Natural killer cell treated with Interleukin-12 subunit alpha and Interleukin-12 subunit beta and Interleukin-15 and Interleukin-18, amount 100 ng/mL, for 72 hours (primary cell): ENCODE data around the gene GHRL. TPM values are rescaled to one million over a fixed set of nuclear protein-coding genes. Genes with fewer than 3 reads are reported as not detected.

Experiments used
- ATAC-seq, 2 donors: fragments of 150-1000 bp; cut with Tn5 transposase in 1 of 2; sonication (Bioruptor Pico), chemical (Tn5 transposase) in 1 of 2; 2 replicates each; pipeline ENCODE4 v1.10.0; 2021
- DNase-seq: peaks from one replicate; pipeline ENCODE4 v3.0.0; 2022; ENCODE audit warnings: low spot score
- H3K27ac Mint-ChIP-seq, 2 donors: 1 replicate in 1 of 2; 2 replicates in 1 of 2; pipeline ENCODE4 v1.8.0; 2022; ENCODE audit warnings: mixed read lengths in 2 of 2, mild to moderate bottlenecking in 1 of 2, moderate library complexity in 1 of 2
- H3K27me3 Mint-ChIP-seq, 2 donors: 1 replicate in 1 of 2; 2 replicates in 1 of 2; pipeline ENCODE4 v1.8.0; 2022; ENCODE audit warnings: mixed read lengths in 2 of 2
- H3K36me3 Mint-ChIP-seq: one replicate; pipeline ENCODE4 v1.8.0; 2022; ENCODE audit warnings: mixed read lengths
- H3K4me1 Mint-ChIP-seq, 2 donors: 1 replicate in 1 of 2; 2 replicates in 1 of 2; pipeline ENCODE4 v1.8.0; 2022; ENCODE audit warnings: low read depth in 2 of 2, mixed read lengths in 2 of 2, mild to moderate bottlenecking in 1 of 2
- H3K4me3 Mint-ChIP-seq: one replicate; pipeline ENCODE4 v1.8.0; 2022; ENCODE audit warnings: mixed read lengths
- H3K9me3 Mint-ChIP-seq: 2 replicates; pipeline ENCODE4 v1.8.0; 2022; ENCODE audit warnings: mixed read lengths
- total RNA-seq, 2 donors: library from RNA; stranded (reverse); gene quantifications; one replicate each; pipeline ENCODE4 v1.2.3, GENCODE V29; 2022

Gene GHRL
- total RNA-seq, 2 donors from 2014 or later, result 0.69 to 0.78 TPM

DNA sequence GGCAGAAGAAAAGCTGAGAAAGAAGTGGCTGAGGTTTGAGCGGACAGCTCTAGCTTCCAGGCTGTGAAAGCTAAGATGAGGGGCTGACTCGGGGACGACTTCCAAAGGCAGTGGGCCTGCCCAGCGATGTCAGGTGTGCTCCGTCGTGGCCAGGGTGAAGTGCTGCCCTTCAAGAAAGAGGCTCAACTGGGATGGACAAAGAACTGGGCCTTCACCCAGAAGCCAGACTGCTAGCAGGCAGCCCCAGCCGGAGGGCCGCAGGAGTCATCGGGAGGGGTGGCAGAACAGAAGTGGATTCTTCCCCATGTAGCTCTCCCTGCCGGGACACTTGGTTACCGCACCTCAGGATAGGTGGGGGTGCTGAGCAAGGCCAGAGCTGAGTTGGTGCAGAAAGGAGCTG, 41.3 kb upstream of the GHRL start:
- no peak for DNase-seq
- no peak for ATAC-seq
- Mint-ChIP-seq H3K9me3 (no peaks in the 10 kb centered on the region), H3K4me3 (no peak overlapping the region), H3K27me3 (peaks cover 7 to 9% of the 10 kb centered on the region in 2 donors), H3K27ac (peak overlapping the region in 1 of 2 donors; percentile 54), H3K4me1 (no peaks in the 10 kb centered on the region), H3K36me3 (no peaks in the 10 kb centered on the region)

DNA sequence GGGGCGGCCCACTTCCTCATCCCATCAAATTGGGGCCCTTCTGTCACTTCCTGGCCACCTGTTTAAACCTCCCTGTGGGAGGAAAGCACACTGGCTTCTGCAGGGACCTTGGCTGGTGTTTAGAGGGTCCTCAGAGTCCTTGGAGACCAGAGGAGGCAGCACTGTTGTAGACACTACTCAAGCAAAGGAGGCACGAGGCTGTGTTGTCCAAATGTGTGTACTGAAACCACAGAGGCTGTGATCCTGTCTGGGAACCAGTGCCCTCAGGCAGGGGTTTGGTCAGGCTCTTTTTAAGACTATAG, 40.6 kb upstream of the GHRL start:
- Mint-ChIP-seq H3K4me3 (no peak overlapping the region), H3K36me3 (no peaks in the 10 kb centered on the region), H3K27ac (peak overlapping the region in 1 of 2 donors; percentile 54), H3K4me1 (no peaks in the 10 kb centered on the region), H3K27me3 (peaks cover 12 to 16% of the 10 kb centered on the region in 2 donors), H3K9me3 (no peaks in the 10 kb centered on the region)
- no peak for ATAC-seq
- DNase-seq, result no peak

DNA sequence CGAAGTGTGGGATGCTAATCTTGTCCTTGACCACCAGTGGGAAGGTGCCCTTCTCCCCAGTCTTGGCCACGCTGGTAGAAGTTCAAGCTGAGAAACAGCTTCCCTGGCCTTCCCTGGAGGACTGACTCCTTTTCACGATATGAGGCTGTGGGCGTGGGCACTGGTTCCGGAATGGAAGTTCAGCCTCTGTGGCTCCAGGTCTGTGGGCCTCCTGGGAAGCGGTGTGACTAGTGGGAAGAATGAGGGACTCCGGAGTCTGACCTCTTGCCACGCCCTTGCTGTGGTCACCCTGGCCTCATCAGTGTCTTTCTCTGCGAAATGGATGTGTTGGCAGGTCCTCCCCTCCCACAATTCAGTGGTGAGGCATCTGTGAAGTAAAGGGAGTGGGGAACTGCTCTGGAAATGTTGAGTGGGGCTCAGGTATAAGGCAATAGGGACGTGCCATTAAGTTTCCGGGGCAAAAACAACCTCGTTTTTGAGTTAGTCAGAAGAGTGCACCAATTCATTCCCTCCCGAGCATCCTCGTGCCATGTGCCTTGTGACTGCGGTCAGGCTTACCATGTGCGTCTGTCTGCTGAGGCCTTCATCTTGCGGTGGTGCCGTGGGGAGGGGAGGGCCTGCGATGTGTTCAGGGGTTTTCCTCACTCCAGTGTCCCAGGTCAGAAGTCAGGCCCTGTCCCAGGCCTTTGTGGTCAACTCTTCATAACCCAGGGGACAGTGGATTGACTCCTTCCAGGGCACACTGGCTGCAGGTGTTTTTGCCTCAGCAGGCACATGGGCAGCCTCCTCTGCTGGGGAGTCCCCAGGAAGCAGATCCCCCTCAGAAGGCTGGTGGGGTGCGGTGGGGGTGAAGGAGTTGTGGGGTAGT, 40.0 kb upstream of the GHRL start:
- no peak for ATAC-seq
- Mint-ChIP-seq H3K27ac (no peak overlapping the region), H3K36me3 (no peaks in the 10 kb centered on the region), H3K27me3 (peaks cover 12 to 18% of the 10 kb centered on the region in 2 donors), H3K4me1 (no peaks in the 10 kb centered on the region), H3K9me3 (no peaks in the 10 kb centered on the region), H3K4me3 (no peak overlapping the region)
- DNase-seq, result no peak

DNA sequence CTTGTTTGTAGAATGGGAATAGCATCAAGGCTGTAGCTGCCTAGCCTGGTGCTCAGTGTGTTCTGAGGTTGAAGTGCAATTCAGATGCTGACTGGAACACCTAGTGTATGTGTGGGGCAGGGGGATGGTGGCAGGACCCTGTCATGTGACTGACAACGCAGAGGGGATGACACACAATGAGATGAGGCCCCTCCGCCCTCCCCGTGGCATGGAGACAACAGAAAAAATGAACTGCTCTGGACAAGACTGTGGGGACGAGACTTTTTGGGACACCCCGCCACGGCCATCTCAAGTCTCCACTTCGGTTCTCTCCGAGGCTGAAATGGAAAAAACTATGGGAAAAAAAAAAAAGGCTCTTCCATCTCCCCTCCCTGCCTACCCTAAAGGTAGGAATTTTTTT, 38.6 kb upstream of the GHRL start:
- no peak overlapping the region for H3K27ac Mint-ChIP-seq
- no peaks in the 10 kb centered on the region for H3K4me1 Mint-ChIP-seq
- no peaks in the 10 kb centered on the region for H3K36me3 Mint-ChIP-seq
- peaks cover 19 to 26% of the 10 kb centered on the region in 2 donors for H3K27me3 Mint-ChIP-seq
- no peak for DNase-seq
- no peak for ATAC-seq
- H3K9me3 Mint-ChIP-seq, result no peaks in the 10 kb centered on the region
- no peak overlapping the region for H3K4me3 Mint-ChIP-seq

DNA sequence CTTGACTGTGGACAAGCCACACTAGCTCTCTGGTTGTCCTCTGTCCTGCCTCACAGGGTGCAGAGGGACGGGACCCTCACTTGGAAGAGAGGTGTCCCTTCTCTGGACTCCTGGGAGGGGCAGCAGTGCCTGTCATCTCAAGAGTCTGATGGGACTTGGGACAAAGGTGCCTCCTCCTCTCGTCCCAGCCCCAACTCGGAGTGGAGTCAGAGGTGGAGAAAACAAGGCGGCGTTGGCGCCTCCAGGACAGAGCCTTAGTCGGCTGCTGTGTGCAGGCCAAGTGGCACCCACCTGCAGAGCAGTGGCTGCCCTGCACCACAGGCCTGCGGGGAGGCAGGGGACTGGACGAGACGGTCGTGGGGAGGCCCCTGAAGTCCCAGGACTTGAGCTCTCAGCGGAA, 37.6 kb upstream of the GHRL start:
- no peak for DNase-seq
- no peak for ATAC-seq
- Mint-ChIP-seq H3K36me3 (no peaks in the 10 kb centered on the region), H3K4me1 (no peaks in the 10 kb centered on the region), H3K27ac (no peak overlapping the region), H3K27me3 (peaks cover 22 to 29% of the 10 kb centered on the region in 2 donors), H3K9me3 (no peaks in the 10 kb centered on the region), H3K4me3 (no peak overlapping the region)

DNA sequence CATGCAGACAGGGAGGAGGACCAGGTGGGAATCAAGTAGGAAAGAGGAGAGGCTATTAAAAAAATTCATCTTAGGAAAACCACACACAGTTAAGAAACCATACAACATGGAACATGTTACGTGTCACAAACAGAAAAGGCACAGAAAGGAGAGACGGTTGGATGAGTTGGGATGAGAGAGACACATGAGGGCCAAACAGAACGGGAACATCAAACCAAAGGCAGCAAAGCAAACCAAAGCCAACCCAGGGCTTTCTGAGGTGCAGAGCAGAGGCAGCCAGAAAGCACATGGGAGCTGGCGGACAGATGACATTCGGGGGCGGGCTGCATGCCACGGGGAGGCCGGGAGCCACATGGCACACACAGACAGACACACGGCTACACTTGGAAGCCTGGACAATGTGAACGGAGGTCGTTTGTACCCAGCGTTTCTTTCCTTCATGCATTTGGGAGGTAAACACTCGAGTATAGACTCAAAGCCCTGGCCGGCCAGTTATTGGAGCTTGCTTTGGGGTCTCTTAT, 36.8 kb upstream of the GHRL start:
- Mint-ChIP-seq H3K9me3 (no peaks in the 10 kb centered on the region), H3K27me3 (peaks cover 29 to 31% of the 10 kb centered on the region in 2 donors), H3K27ac (no peak overlapping the region), H3K4me3 (no peak overlapping the region), H3K4me1 (no peaks in the 10 kb centered on the region), H3K36me3 (no peaks in the 10 kb centered on the region)
- ATAC-seq (no peak), DNase-seq (no peak)

DNA sequence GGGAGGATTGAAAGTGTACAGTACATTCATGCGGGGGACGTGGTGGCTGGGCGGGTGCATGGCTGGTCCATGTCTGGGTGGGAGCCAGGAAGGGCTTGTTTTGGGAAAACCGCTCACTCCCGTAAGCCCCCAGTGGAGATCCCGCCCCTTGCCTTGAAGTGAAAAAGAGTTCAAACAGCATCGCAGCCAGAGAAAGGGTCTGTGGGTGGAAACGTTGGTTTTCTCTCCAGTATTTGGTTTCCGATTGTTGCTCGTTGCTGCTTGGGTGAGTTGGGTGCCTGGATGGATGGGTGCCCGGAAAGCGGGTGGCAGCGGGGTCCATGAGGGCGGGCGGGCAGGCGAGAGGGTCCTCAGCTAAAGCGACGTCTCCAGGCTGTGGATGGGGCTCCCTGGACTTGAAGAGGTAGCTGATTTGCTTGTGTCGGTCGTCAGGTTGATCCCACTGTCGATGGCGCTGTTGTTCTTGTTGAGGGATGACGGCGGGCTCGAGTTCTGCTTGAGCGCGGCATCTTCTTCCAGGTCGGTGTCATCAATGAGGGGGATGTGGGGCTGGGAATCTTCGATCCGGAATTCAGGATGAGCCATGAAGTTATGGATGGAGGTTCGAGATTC, 35.8 kb upstream of the GHRL start:
- Mint-ChIP-seq H3K27me3 (peaks cover 31% of the 10 kb centered on the region in 2 donors), H3K36me3 (no peaks in the 10 kb centered on the region), H3K4me1 (no peaks in the 10 kb centered on the region), H3K4me3 (no peak overlapping the region), H3K9me3 (no peaks in the 10 kb centered on the region), H3K27ac (no peak overlapping the region)
- DNase-seq (no peak), ATAC-seq (no peak)

DNA sequence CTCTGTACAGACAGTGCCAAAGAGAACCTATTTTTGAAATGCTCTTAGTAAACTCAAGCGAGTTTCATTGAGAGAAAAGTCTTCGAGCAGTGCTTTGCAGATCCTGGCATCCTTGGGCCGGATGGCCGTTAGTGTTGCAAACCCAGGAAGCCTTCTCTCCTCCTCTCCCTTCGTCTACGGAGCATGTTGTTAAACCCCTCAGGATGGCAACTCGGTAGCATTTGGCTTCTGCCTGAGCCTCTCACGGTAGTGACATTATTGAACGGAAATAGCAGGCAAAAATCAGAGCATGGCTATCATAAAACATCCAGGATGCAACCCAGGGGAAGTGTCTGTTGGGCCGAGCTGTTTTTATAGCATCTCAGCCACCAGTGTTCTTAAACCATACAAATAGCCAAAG, 34.8 kb upstream of the GHRL start:
- H3K36me3 Mint-ChIP-seq, result no peaks in the 10 kb centered on the region
- no peaks in the 10 kb centered on the region for H3K4me1 Mint-ChIP-seq
- no peak for DNase-seq
- peaks cover 31% of the 10 kb centered on the region in 2 donors for H3K27me3 Mint-ChIP-seq
- no peak overlapping the region for H3K27ac Mint-ChIP-seq
- no peaks in the 10 kb centered on the region for H3K9me3 Mint-ChIP-seq
- no peak overlapping the region for H3K4me3 Mint-ChIP-seq
- no peak for ATAC-seq

DNA sequence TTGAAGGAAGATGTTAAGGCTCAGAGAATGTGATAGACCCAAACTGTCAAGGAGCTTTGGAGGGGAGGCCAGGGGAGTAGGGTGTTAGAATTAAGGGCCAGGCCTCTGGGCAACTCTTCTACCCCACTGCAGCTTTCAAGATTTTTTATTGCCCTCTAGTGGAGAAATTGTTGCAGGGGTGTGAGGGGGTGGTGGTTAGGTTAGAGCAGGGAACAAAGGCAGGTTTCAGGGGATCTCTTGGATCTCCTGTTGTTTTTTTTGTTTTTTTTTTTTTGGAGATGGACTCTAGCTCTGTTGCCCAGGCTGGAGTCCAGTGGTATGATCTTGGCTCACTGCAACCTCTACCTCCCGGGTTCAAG, 29.6 kb upstream of the GHRL start:
- no peaks in the 10 kb centered on the region for H3K9me3 Mint-ChIP-seq
- H3K27ac Mint-ChIP-seq, result no peak overlapping the region
- DNase-seq (no peak), ATAC-seq (no peak)
- peaks cover 11 to 19% of the 10 kb centered on the region in 2 donors for H3K27me3 Mint-ChIP-seq
- no peak overlapping the region for H3K4me3 Mint-ChIP-seq
- H3K36me3 Mint-ChIP-seq, result no peaks in the 10 kb centered on the region
- peaks cover 9 to 21% of the 10 kb centered on the region in 2 donors for H3K4me1 Mint-ChIP-seq

DNA sequence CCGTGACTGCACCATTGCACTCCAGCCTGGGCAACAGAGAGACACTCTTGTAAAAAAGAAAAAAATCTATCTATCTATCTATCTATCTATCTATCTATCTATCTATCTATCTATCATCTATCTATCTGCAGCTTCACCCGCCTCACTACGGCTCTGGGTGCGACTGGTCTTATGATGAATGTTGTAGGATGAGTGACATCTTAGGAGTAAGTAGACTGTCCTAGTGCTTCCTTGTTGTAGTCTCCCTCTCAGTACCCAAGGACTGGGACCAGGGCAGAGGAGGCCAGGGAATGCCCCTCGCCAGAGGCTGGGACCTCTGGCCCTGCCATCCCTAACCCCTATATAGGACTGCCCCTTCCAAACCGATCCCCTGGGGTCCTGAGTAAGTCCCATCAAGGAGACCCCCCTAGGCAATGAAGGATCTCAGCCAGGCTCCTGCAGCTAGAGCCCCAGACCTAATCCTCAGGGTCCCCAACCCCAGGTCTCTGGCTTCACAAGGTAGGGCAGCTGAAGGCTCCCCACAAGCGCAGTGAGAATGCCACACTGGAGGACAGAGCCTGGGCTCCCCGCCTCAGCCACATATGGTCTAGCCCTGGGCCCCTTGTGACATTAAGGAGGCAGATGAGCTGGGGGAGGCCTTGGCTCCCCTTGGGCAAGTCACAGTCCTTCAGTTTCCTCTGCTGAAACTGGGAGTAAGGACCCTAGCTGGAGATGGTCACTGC, 29.0 kb upstream of the GHRL start:
- H3K4me3 Mint-ChIP-seq, result peak overlapping the region; percentile 69

DNA sequence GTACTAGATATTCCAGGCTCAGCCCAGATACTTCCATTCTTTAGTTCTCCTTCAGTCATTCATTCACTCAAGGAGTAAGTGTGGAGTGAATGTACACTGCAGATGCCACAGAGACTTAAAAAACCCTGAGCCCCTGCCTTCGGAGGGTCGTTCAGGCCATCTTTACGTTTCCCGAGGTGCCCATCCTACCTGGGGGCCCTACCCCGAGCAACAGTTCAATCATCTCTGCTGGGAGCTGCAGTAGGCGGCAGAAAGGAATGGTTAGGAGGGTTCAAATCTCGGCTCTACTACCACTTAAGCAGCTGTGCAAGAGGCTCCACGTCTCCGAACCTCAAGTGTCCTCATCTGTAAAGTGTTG, 27.6 kb upstream of the GHRL start:
- ATAC-seq (no peak), DNase-seq (peak; percentile 25)
- peak overlapping the region; percentile 88 for H3K4me3 Mint-ChIP-seq
- no peaks in the 10 kb centered on the region for H3K36me3 Mint-ChIP-seq
- H3K27ac Mint-ChIP-seq, result peak overlapping the region; percentile 78 to 88
- H3K9me3 Mint-ChIP-seq, result no peaks in the 10 kb centered on the region
- H3K4me1 Mint-ChIP-seq, result peaks cover 9 to 27% of the 10 kb centered on the region in 2 donors
- peaks cover 2 to 9% of the 10 kb centered on the region in 2 donors for H3K27me3 Mint-ChIP-seq

More for the DNA sequence above, 29.0 kb upstream of the GHRL start:
- ATAC-seq (no peak), DNase-seq (no peak)
- Mint-ChIP-seq H3K27ac (peak overlapping the region; percentile 78 to 88), H3K9me3 (no peaks in the 10 kb centered on the region), H3K4me1 (peaks cover 9 to 21% of the 10 kb centered on the region in 2 donors), H3K27me3 (peaks cover 10 to 17% of the 10 kb centered on the region in 2 donors), H3K36me3 (no peaks in the 10 kb centered on the region)

DNA sequence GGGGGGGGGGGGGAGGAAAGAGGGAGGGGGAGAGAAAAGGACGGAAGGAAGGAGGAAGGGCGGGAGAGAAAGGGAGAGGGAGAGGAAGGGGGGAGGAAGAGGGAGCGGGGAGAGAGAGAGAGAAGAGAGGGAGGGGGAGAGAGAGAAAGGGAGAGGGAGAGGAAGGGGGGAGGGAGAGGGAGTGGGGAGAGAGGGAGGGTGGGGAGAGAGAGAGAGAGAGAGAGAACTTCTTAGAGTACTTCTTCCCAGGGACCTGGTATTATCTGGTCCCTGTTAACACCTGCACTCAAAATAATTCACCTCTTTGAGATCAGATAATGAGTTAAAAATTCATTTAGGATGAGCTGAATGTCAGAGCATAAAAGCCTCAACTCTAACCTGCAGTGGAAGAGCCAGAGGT, 27.1 kb upstream of the GHRL start:
- Mint-ChIP-seq H3K36me3 (no peaks in the 10 kb centered on the region), H3K9me3 (no peaks in the 10 kb centered on the region), H3K27ac (peak overlapping the region; percentile 78 to 88), H3K4me1 (peaks cover 9 to 27% of the 10 kb centered on the region in 2 donors), H3K4me3 (peak overlapping the region; percentile 88), H3K27me3 (peaks cover 0 to 4% of the 10 kb centered on the region in 2 donors)
- no peak for DNase-seq
- no peak for ATAC-seq

DNA sequence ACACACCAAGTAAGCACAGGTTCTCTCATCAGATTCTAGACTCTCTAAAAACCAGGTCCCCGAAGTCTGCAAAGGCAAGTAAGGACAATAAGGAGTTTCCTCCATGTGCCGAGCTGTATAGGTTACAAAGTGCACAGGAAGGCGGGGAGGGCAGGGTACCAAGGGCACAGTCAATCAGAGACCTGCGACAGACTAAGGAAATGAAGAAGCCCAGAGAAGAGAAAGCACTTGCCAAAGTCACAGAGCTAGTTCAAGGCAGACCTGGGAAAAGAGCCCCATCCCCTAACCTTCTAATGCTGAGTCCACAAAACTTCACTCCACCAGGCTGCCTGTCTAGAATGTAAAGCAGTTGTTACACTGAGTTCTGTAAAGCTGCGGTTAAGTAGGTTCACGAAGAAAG, 26.5 kb upstream of the GHRL start:
- H3K9me3 Mint-ChIP-seq, result no peaks in the 10 kb centered on the region

DNA sequence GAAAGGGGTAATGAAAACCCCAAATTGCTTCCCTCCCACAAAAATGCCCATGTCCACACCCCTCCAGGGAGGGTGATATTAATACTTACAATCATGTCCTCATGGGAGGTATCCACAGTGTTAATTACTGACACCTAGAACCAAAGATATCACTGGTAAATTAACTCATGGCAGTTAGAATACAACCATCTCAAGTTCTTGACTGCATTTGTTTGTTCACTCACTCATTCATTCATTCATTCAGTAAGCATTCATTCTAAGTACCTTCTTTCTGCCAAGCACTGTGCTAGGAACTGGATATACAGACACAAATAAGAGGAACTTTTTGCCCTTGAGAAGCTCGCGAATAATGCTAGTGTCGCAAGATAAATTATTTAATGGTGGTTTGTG, 25.2 kb upstream of the GHRL start:
- Mint-ChIP-seq H3K4me3 (peak overlapping the region; percentile 6), H3K36me3 (peaks cover 11% of the 10 kb centered on the region)

More for the DNA sequence above, 26.5 kb upstream of the GHRL start:
- no peaks in the 10 kb centered on the region for H3K27me3 Mint-ChIP-seq
- H3K4me1 Mint-ChIP-seq, result peaks cover 13 to 30% of the 10 kb centered on the region in 2 donors
- H3K4me3 Mint-ChIP-seq, result peak overlapping the region; percentile 88
- DNase-seq (peak; percentile 13), ATAC-seq (no peak)
- H3K27ac Mint-ChIP-seq, result peak overlapping the region; percentile 68 to 88
- H3K36me3 Mint-ChIP-seq, result peaks cover 5% of the 10 kb centered on the region

More for the DNA sequence above, 25.2 kb upstream of the GHRL start:
- no peaks in the 10 kb centered on the region for H3K27me3 Mint-ChIP-seq
- ATAC-seq, result no peak
- H3K27ac Mint-ChIP-seq, result no peak overlapping the region
- DNase-seq, result no peak
- H3K4me1 Mint-ChIP-seq, result peaks cover 13 to 32% of the 10 kb centered on the region in 2 donors
- no peaks in the 10 kb centered on the region for H3K9me3 Mint-ChIP-seq
